Central memory CD8-positive, alpha-beta T cell (primary cell): ENCODE measurements around the gene ZNF672.

Source experiments
- ATAC-seq: fragments of 150-1000 bp; cut with Tn5 transposase; replicated peaks from 2 replicates; pipeline ENCODE4 v1.10.0; 2022; ENCODE audit warnings: mild to moderate bottlenecking, moderate FRiP score, moderate number of reproducible peaks; ENCODE audit not compliant: poor library complexity, severe bottlenecking; ENCODE audit errors: extremely low read depth
- DNase-seq, 2 donors: peaks; one replicate each; pipeline ENCODE4 v3.0.0; 2021; ENCODE audit warnings: low spot score in 2 of 2
- H3K27ac Mint-ChIP-seq: one replicate; pipeline ENCODE4 v1.8.0; 2022; ENCODE audit warnings: low read depth, mild to moderate bottlenecking, moderate library complexity, mixed read lengths
- H3K27me3 Mint-ChIP-seq: one replicate; pipeline ENCODE4 v1.8.0; 2022; ENCODE audit warnings: mixed read lengths
- H3K36me3 Mint-ChIP-seq: one replicate; pipeline ENCODE4 v1.8.0; 2022; ENCODE audit warnings: mild to moderate bottlenecking, moderate library complexity, mixed read lengths; ENCODE audit not compliant: insufficient read depth
- H3K4me1 Mint-ChIP-seq: one replicate; pipeline ENCODE4 v1.8.0; 2022; ENCODE audit warnings: mixed read lengths
- H3K4me3 Mint-ChIP-seq: one replicate; pipeline ENCODE4 v1.8.0; 2022; ENCODE audit warnings: mild to moderate bottlenecking, moderate library complexity, mixed read lengths
- H3K9me3 Mint-ChIP-seq: one replicate; pipeline ENCODE4 v1.8.0; 2022; ENCODE audit warnings: mixed read lengths

The ZNF672 gene

GRCh38 chr1:248857201-248857600, 19.2 kb downstream of the ZNF672 start:
- no peak for ATAC-seq
- DNase-seq = no peak
- Mint-ChIP-seq H3K4me1 (peaks cover 40% of the 10 kb centered on the region), H3K27ac (peak overlapping the region; percentile 83), H3K36me3 (peaks cover 20% of the 10 kb centered on the region), H3K4me3 (peak overlapping the region; percentile 82), H3K9me3 (no peaks in the 10 kb centered on the region), H3K27me3 (no peaks in the 10 kb centered on the region)

- peak overlapping the region; percentile 82 for H3K4me3 Mint-ChIP-seq
- H3K4me1 Mint-ChIP-seq = peaks cover 46% of the 10 kb centered on the region
- no peak for ATAC-seq
- peaks cover 20% of the 10 kb centered on the region for H3K36me3 Mint-ChIP-seq
- no peaks in the 10 kb centered on the region for H3K9me3 Mint-ChIP-seq
- H3K27me3 Mint-ChIP-seq = no peaks in the 10 kb centered on the region
- DNase-seq = no peak
- peak overlapping the region; percentile 83 for H3K27ac Mint-ChIP-seq
These were observed 19.7 kb downstream of the ZNF672 start for GRCh38 chr1:248857749-248858095.

GRCh38 chr1:248858096-248858890, 20.3 kb downstream of the ZNF672 start:
- Mint-ChIP-seq H3K27me3 (no peaks in the 10 kb centered on the region), H3K4me1 (peaks cover 49% of the 10 kb centered on the region), H3K27ac (peak overlapping the region; percentile 83), H3K9me3 (no peaks in the 10 kb centered on the region), H3K4me3 (peak overlapping the region; percentile 82), H3K36me3 (peaks cover 21% of the 10 kb centered on the region)
- DNase-seq = peak in 1 of 2 donors; percentile 29
- ATAC-seq = peak; percentile 38

GRCh38 chr1:248858891-248859889, 21.2 kb downstream of the ZNF672 start, which contains the start of gene ZNF692:
Gene ZNF692, minus strand, starts transcription at chr1:248859085. Its CDS starts 776 bp downstream, at chr1:248858309.
- Mint-ChIP-seq H3K4me3 (peak within 1 kb of the TSS; percentile 82), H3K27ac (peak within 1 kb of the TSS; percentile 83), H3K27me3 (no peaks in the 10 kb centered on the region), H3K36me3 (peaks cover 21% of the 10 kb centered on the region), H3K9me3 (no peaks in the 10 kb centered on the region), H3K4me1 (peaks cover 56% of the 10 kb centered on the region)
- peak; percentile 92 to 93 for DNase-seq
- ATAC-seq = peak; percentile 89

GRCh38 chr1:248860007-248860406, 22.0 kb downstream of the ZNF672 start:
- Mint-ChIP-seq H3K4me3 (peak overlapping the region; percentile 82), H3K4me1 (peaks cover 62% of the 10 kb centered on the region), H3K27me3 (no peaks in the 10 kb centered on the region), H3K36me3 (peaks cover 21% of the 10 kb centered on the region), H3K27ac (peak overlapping the region; percentile 83), H3K9me3 (no peaks in the 10 kb centered on the region)
- no peak for DNase-seq
- no peak for ATAC-seq

GRCh38 chr1:248861616-248862015, 23.6 kb downstream of the ZNF672 start:
- no peaks in the 10 kb centered on the region for H3K27me3 Mint-ChIP-seq
- peaks cover 53% of the 10 kb centered on the region for H3K4me1 Mint-ChIP-seq
- H3K9me3 Mint-ChIP-seq = no peaks in the 10 kb centered on the region
- no peak for ATAC-seq
- H3K36me3 Mint-ChIP-seq = peaks cover 19% of the 10 kb centered on the region
- no peak overlapping the region for H3K4me3 Mint-ChIP-seq
- H3K27ac Mint-ChIP-seq = no peak overlapping the region
- DNase-seq = no peak

GRCh38 chr1:248862695-248862997, 24.6 kb downstream of the ZNF672 start:
- no peak for DNase-seq
- Mint-ChIP-seq H3K36me3 (peaks cover 19% of the 10 kb centered on the region), H3K4me1 (peaks cover 45% of the 10 kb centered on the region), H3K9me3 (no peaks in the 10 kb centered on the region), H3K27ac (peak overlapping the region; percentile 86), H3K4me3 (peak overlapping the region; percentile 72), H3K27me3 (no peaks in the 10 kb centered on the region)
- peak; percentile 3 for ATAC-seq

GRCh38 chr1:248862998-248863881, 25.2 kb downstream of the ZNF672 start:
- Mint-ChIP-seq H3K27ac (peak overlapping the region; percentile 86), H3K4me1 (peaks cover 39% of the 10 kb centered on the region), H3K27me3 (no peaks in the 10 kb centered on the region), H3K36me3 (peaks cover 15% of the 10 kb centered on the region), H3K9me3 (no peaks in the 10 kb centered on the region), H3K4me3 (peak overlapping the region; percentile 72)
- ATAC-seq = peak; percentile 47
- peak; percentile 50 to 59 for DNase-seq

- no peak overlapping the region for H3K27ac Mint-ChIP-seq
- peaks cover 10% of the 10 kb centered on the region for H3K27me3 Mint-ChIP-seq
- ATAC-seq (no peak), DNase-seq (no peak)
- no peaks in the 10 kb centered on the region for H3K9me3 Mint-ChIP-seq
- H3K4me1 Mint-ChIP-seq = peaks cover 22% of the 10 kb centered on the region
- H3K36me3 Mint-ChIP-seq = peaks cover 23% of the 10 kb centered on the region
- H3K4me3 Mint-ChIP-seq = peak overlapping the region; percentile 5
These were observed 33.9 kb downstream of the ZNF672 start for GRCh38 chr1:248871837-248872401.

GRCh38 chr1:248872752-248873408, 34.9 kb downstream of the ZNF672 start:
- ATAC-seq (peak; percentile 19), DNase-seq (no peak)
- H3K9me3 Mint-ChIP-seq = no peaks in the 10 kb centered on the region
- H3K4me1 Mint-ChIP-seq = peaks cover 22% of the 10 kb centered on the region
- peak overlapping the region; percentile 93 for H3K4me3 Mint-ChIP-seq
- peak overlapping the region; percentile 100 for H3K27ac Mint-ChIP-seq
- peaks cover 23% of the 10 kb centered on the region for H3K36me3 Mint-ChIP-seq
- peaks cover 10% of the 10 kb centered on the region for H3K27me3 Mint-ChIP-seq

GRCh38 chr1:248873409-248873992, 35.5 kb downstream of the ZNF672 start:
- Mint-ChIP-seq H3K4me3 (peak overlapping the region; percentile 93), H3K9me3 (no peaks in the 10 kb centered on the region), H3K36me3 (peaks cover 23% of the 10 kb centered on the region), H3K4me1 (peaks cover 22% of the 10 kb centered on the region), H3K27ac (peak overlapping the region; percentile 100), H3K27me3 (peaks cover 10% of the 10 kb centered on the region)
- peak; percentile 92 to 98 for DNase-seq
- ATAC-seq = peak; percentile 84
